K562 (cell line): ENCODE data around the gene ADPRHL1. TPM values are rescaled to one million over a fixed set of nuclear protein-coding genes. Genes with fewer than 3 reads are reported as not detected.

Source experiments
- ATAC-seq: fragments of 200-7000 bp; cut with Tn5 transposase; 3 replicates; pipeline ENCODE4 v1.9.1; 2020; ENCODE audit warnings: moderate library complexity
- BruUV-seq: library from RNA; stranded (reverse); fragments of 400-500 nt; replicated peaks from 2 replicates; lab custom pipeline; 2021; lab: Mats Ljungman, UMichigan
- CTCF ChIA-PET: fragments of 300-600 bp; formaldehyde crosslinking; extraction: SDS; loops from one replicate; lab custom pipeline; 2021; ENCODE audit warnings: low intra/inter-chr PET ratio; lab: Yijun Ruan, JAX
- POLR2A ChIA-PET: fragments of 300-600, 350-650 bp; sonication (Branson Sonifier 250); formaldehyde crosslinking; extraction: SDS; loops from one replicate; lab custom pipeline; 2021; ENCODE audit warnings: antibody characterized with exemption, inconsistent platforms; lab: Yijun Ruan, JAX
- DNase-seq, 4 experiments: peaks; one replicate each; pipeline versions ENCODE4 v3.0.0 to v3.0.0-alpha.2; 2011 to 2018; ENCODE audit warnings: low spot score in 3 of 4, mixed read lengths in 3 of 4; ENCODE audit errors: extremely low read depth in 1 of 4
- FAIRE-seq: peaks from 2 replicates; lab custom pipeline; 2011; peaks lifted over from hg19 to GRCh38; lab: Jason Lieb, UNC
- H2AFZ ChIP-seq: 2 replicates; pipeline ENCODE4 v1.6.0; 2011; ENCODE audit warnings: low read depth, low read length, control low read depth, inconsistent platforms
- H3K27ac ChIP-seq: fragments of 200-600 bp; 3 replicates; pipeline ENCODE4 v1.8.0; 2011; ENCODE audit warnings: low read depth, mild to moderate bottlenecking, control low read depth, inconsistent platforms, low read length, moderate library complexity, mixed read lengths; ENCODE audit errors: extremely low read depth
- H3K27me3 ChIP-seq, 2 experiments: fragments of 300-600 bp in 1 of 2; 2 replicates in 1 of 2; 3 replicates in 1 of 2; pipeline versions ENCODE4 v1.6.0 to v1.8.0; 2011; ENCODE audit warnings: inconsistent platforms in 2 of 2, low read length in 2 of 2, mild to moderate bottlenecking in 1 of 2, mixed read lengths in 1 of 2, moderate library complexity in 1 of 2; ENCODE audit not compliant: control insufficient read depth in 2 of 2, insufficient read depth in 2 of 2
- H3K36me3 ChIP-seq: fragments of 300-600 bp; 3 replicates; pipeline ENCODE4 v1.8.0; 2011; ENCODE audit warnings: mild to moderate bottlenecking, low read length, inconsistent platforms; ENCODE audit not compliant: control insufficient read depth, insufficient read depth
- H3K4me1 ChIP-seq, 2 experiments: fragments of 200-600 bp in 1 of 2; replicated peaks in 1 of 2; 2 replicates in 1 of 2; 3 replicates in 1 of 2; pipeline versions ENCODE4 v1.5.1 to v1.8.0; 2011; ENCODE audit warnings: inconsistent platforms in 2 of 2, low read length in 2 of 2, mild to moderate bottlenecking in 1 of 2, mixed read lengths in 1 of 2, moderate library complexity in 1 of 2; ENCODE audit not compliant: control insufficient read depth in 2 of 2, insufficient read depth in 2 of 2
- H3K4me2 ChIP-seq: 2 replicates; pipeline ENCODE4 v1.6.1; 2011; ENCODE audit warnings: low read length, control low read depth, inconsistent platforms, mixed read lengths; ENCODE audit not compliant: insufficient read depth
- H3K4me3 ChIP-seq: fragments of 200-600 bp; sonication (generic), shearing (Covaris generic); 2 replicates; pipeline ENCODE4 v1.5.1; 2016; ENCODE audit warnings: control low read depth, inconsistent platforms
- H3K79me2 ChIP-seq: fragments of 200-600 bp; 3 replicates; pipeline ENCODE4 v1.8.0; 2011; ENCODE audit warnings: low read length, inconsistent platforms; ENCODE audit not compliant: control insufficient read depth, insufficient read depth
- H3K9ac ChIP-seq, 2 experiments: 2 replicates each; pipeline versions ENCODE4 v1.6.0 to v1.6.1; 2011; ENCODE audit warnings: low read depth in 2 of 2, low read length in 2 of 2, control low read depth in 1 of 2, inconsistent platforms in 1 of 2, mild to moderate bottlenecking in 1 of 2, mixed read lengths in 1 of 2; ENCODE audit not compliant: insufficient read depth in 1 of 2
- H3K9me1 ChIP-seq: one replicate; pipeline ENCODE4 v1.6.0; 2011; ENCODE audit warnings: inconsistent platforms, mild to moderate bottlenecking, low read length, moderate library complexity; ENCODE audit not compliant: control insufficient read depth, insufficient read depth
- H3K9me3 ChIP-seq: replicated peaks from 2 replicates; pipeline ENCODE4 v1.5.1; 2011; ENCODE audit warnings: low read depth, low read length, inconsistent platforms; ENCODE audit not compliant: control insufficient read depth, insufficient read depth
- H4K20me1 ChIP-seq: replicated peaks from 2 replicates; pipeline ENCODE4 v1.6.1; 2011; ENCODE audit warnings: low read length, inconsistent platforms, mixed read lengths; ENCODE audit not compliant: control insufficient read depth, insufficient read depth
- CCNT2 ChIP-seq: IDR thresholded peaks from 2 replicates; pipeline ENCODE4 v1.6.1; 2011; ENCODE audit warnings: borderline replicate concordance, low read depth, mild to moderate bottlenecking, moderate library complexity, mixed read lengths, low read length; ENCODE audit not compliant: insufficient read length; ENCODE audit errors: extremely low read depth
- NR4A1 ChIP-seq, 2 experiments: fragments of 250-450 bp in 1 of 2; fragments of 450-650 bp in 1 of 2; sonication (Bioruptor Pico) in 1 of 2; IDR thresholded peaks; 2 replicates each; pipeline versions ENCODE4 v1.4.0 to v1.6.1; 2016 to 2020; ENCODE audit warnings: mild to moderate bottlenecking in 2 of 2, missing compliant biosample characterization in 1 of 2, missing genetic modification characterization in 1 of 2, moderate library complexity in 1 of 2
- RAD51 ChIP-seq: fragments of 450-650 bp; IDR thresholded peaks from 2 replicates; pipeline ENCODE4 v1.7.1; 2016; ENCODE audit warnings: low read depth, mild to moderate bottlenecking, borderline replicate concordance
- SIX5 ChIP-seq, 2 experiments: IDR thresholded peaks; 2 replicates each; pipeline ENCODE4 v1.6.1; 2011; ENCODE audit warnings: low read length in 2 of 2, borderline replicate concordance in 1 of 2, low read depth in 1 of 2, mild to moderate bottlenecking in 1 of 2, moderate library complexity in 1 of 2; ENCODE audit not compliant: insufficient read depth in 1 of 2
- USF1 ChIP-seq: sonication (generic); formaldehyde crosslinking; IDR thresholded peaks from 2 replicates; pipeline ENCODE4 v1.9.0; 2022; ENCODE audit warnings: mild to moderate bottlenecking, missing genetic modification reagents
- ZNF121 ChIP-seq: sonication (generic); formaldehyde crosslinking; conservative IDR thresholded peaks from 2 replicates; pipeline ENCODE4 v1.8.0; 2022; ENCODE audit warnings: missing genetic modification reagents
- ZNF146 ChIP-seq: IDR thresholded peaks from one replicate; pipeline ENCODE4 v1.6.1; 2018; ENCODE audit warnings: missing compliant biosample characterization; ENCODE audit not compliant: unreplicated experiment
- ZNF507 ChIP-seq: conservative IDR thresholded peaks from 2 replicates; pipeline ENCODE4 v1.6.1; 2017; ENCODE audit warnings: missing genetic modification characterization, missing compliant biosample characterization
- ZNF561 ChIP-seq: fragments of 450-650 bp; formaldehyde crosslinking; conservative IDR thresholded peaks from 2 replicates; pipeline ENCODE4 v1.4.0; 2020; ENCODE audit warnings: mild to moderate bottlenecking, moderate library complexity
- WGBS: fragments of 100-300 bp; shearing (Covaris generic); methylation state at CpG from one replicate; pipeline ENCODE4 v1.1.6; 2016; ENCODE audit warnings: low coverage, mixed read lengths; ENCODE audit not compliant: insufficient coverage; ENCODE audit errors: missing lambda C conversion rate; 5-methylcytosine and 5-hydroxymethylcytosine counted together
- in situ Hi-C: fragments of 300-500 bp; cut with MboI; formaldehyde crosslinking; loops from 4 replicates; pipeline ENCODE4 v1.15.0; 2018; ENCODE audit warnings: inconsistent platforms, mixed read lengths
- intact Hi-C: fragments of 100-400 bp; cut with micrococcal nuclease; formaldehyde crosslinking; loops from 2 replicates; pipeline ENCODE4 v1.14.2; 2022
- polyA plus RNA-seq, 8 experiments: library from polyadenylated mRNA; depleted of rRNA in 4 of 8; stranded (reverse) in 5 of 8; unstranded in 3 of 8; fragments of >200 nt; fragmentation: Nextera tagmentation in 2 of 8; fragmentation: Illumina TruSeq in 1 of 8; extraction: Ambion mirVana in 2 of 8; extraction: Trizol in 1 of 8; gene quantifications; 2 replicates each; pipeline versions ENCODE4 v1.2.1 to v1.2.3, GENCODE V29; 2011 to 2014; ENCODE audit warnings: inconsistent platforms in 1 of 8, missing spikeins in 1 of 8
- total RNA-seq, 7 experiments: library from RNA; depleted of rRNA in 6 of 7; stranded (reverse); fragments of >200 nt in 6 of 7; fragmentation: Illumina TruSeq in 2 of 7; extraction: Trizol in 2 of 7; gene quantifications; 2 replicates each; pipeline versions ENCODE4 v1.2.1 to v1.2.3, GENCODE V29; 2011 to 2021; ENCODE audit warnings: low replicate concordance in 1 of 7
- TF ChIP-seq, protein P1 (sequence below): sonication (generic); formaldehyde crosslinking; IDR thresholded peaks from 2 replicates; pipeline ENCODE4 v1.5.0; 2020; ENCODE audit warnings: missing genetic modification reagents
- TF ChIP-seq, protein P2 (sequence below): fragments of 450-650 bp; formaldehyde crosslinking; IDR thresholded peaks from 2 replicates; pipeline ENCODE4 v1.4.0; 2020; ENCODE audit warnings: mild to moderate bottlenecking, mixed read lengths
- TF ChIP-seq, protein P3 (sequence below): sonication (generic); formaldehyde crosslinking; IDR thresholded peaks from 2 replicates; pipeline ENCODE4 v1.4.0; 2020; ENCODE audit warnings: mild to moderate bottlenecking, missing genetic modification reagents

ADPRHL1 gene
- total and polyA plus RNA-seq, 9 of the 15 experiments (the other 6 are each of a cell fraction or from before 2014, with no cell fraction given) = 0.06 to 0.76 (median 0.37) TPM; not detected in 1

DNA sequence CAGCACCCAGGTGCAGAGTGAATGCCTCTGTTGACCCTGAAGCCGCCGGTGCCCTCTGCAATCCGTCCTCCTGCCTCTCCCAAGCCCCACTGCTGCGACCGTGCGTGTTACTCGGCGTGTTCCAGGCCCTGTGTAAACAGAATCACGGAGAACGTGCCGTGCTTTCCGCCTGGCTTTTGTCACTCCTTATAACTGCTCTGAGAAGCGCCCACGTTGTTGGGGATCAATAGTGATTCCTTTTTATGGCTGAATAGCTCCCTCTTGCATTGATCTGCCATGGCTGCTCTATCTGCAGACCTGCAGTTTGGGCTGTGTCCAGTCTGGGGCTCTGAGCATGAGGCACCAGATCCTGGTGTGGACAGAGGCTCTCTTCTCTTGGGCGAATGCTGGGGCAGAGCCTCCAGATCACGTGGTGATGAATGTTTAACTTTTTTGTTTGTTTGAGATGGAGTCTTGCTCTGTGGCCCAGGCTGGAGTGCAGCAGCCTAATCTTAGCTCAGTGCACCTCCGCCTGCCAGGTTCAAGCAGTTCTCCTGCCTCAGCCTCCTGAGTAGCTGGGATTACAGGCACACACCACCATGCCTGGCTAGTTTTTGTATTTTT is 15.8 kb downstream of the ADPRHL1 start:
- H3K4me2 ChIP-seq = no peak overlapping the region
- no peak overlapping the region for H3K27ac ChIP-seq
- no peak overlapping the region for H3K9ac ChIP-seq
- CTCF ChIA-PET = no interaction called here
- intact Hi-C loops = no loop called here
- no TSS peak for BruUV-seq
- no peak for FAIRE-seq
- no peak overlapping the region for H3K4me3 ChIP-seq
- peak; percentile 47; the same call in 2 of the 3 replicates for ATAC-seq
- H3K79me2 ChIP-seq = no peaks in the 10 kb centered on the region
- H3K4me1 ChIP-seq = peaks cover 0 to 4% of the 10 kb centered on the region in 2 experiments; a peak in 1 of 5 replicates
- POLR2A ChIA-PET = interaction anchor here (1.1 kb wide), 1 partner anchor 56 kb away, joined by 3 read pairs; no protein-coding TSS in a partner anchor
- in situ Hi-C loops = no loop called here
- peaks cover 6 to 14% of the 10 kb centered on the region in 2 experiments; a peak in 3 of 5 replicates for H3K27me3 ChIP-seq
- TF ChIP-seq ZNF507 (tag) (no peak), CCNT2 (no peak), ZNF146 (CRISPR knock-in tag) (no peak), RAD51 (peak; percentile 34; the same call in 1 of the 2 replicates), ZNF561 (CRISPR knock-in tag) (no peak), SIX5 (IDR thresholded peaks at IDR 0.05; ENCODE audit: borderline replicate concordance in 1 of 2, insufficient read depth in 1 of 2, low read depth in 1 of 2, low read length in 2 of 2) (no peak), NR4A1 (CRISPR knock-in tag; IDR thresholded peaks at IDR 0.05) (no peak), NR4A1 (tag; IDR thresholded peaks at IDR 0.05) (no peak), USF1 (0 out of 2 replicates have a peak, but pooled peaks have one; percentile 18), ZNF121 (CRISPR knock-in tag) (0 out of 2 replicates have a peak, but pooled peaks have one; percentile 19)
- TF ChIP-seq, protein P1, sequence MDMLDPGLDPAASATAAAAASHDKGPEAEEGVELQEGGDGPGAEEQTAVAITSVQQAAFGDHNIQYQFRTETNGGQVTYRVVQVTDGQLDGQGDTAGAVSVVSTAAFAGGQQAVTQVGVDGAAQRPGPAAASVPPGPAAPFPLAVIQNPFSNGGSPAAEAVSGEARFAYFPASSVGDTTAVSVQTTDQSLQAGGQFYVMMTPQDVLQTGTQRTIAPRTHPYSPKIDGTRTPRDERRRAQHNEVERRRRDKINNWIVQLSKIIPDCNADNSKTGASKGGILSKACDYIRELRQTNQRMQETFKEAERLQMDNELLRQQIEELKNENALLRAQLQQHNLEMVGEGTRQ (CRISPR knock-in tag) = peak; percentile 26; the same call in 1 of the 2 replicates
- TF ChIP-seq, protein P2, sequence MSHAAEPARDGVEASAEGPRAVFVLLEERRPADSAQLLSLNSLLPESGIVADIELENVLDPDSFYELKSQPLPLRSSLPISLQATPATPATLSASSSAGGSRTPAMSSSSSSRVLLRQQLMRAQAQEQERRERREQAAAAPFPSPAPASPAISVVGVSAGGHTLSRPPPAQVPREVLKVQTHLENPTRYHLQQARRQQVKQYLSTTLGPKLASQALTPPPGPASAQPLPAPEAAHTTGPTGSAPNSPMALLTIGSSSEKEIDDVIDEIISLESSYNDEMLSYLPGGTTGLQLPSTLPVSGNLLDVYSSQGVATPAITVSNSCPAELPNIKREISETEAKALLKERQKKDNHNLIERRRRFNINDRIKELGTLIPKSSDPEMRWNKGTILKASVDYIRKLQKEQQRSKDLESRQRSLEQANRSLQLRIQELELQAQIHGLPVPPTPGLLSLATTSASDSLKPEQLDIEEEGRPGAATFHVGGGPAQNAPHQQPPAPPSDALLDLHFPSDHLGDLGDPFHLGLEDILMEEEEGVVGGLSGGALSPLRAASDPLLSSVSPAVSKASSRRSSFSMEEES (CRISPR knock-in tag) = peak; percentile 51
- TF ChIP-seq, protein P3, sequence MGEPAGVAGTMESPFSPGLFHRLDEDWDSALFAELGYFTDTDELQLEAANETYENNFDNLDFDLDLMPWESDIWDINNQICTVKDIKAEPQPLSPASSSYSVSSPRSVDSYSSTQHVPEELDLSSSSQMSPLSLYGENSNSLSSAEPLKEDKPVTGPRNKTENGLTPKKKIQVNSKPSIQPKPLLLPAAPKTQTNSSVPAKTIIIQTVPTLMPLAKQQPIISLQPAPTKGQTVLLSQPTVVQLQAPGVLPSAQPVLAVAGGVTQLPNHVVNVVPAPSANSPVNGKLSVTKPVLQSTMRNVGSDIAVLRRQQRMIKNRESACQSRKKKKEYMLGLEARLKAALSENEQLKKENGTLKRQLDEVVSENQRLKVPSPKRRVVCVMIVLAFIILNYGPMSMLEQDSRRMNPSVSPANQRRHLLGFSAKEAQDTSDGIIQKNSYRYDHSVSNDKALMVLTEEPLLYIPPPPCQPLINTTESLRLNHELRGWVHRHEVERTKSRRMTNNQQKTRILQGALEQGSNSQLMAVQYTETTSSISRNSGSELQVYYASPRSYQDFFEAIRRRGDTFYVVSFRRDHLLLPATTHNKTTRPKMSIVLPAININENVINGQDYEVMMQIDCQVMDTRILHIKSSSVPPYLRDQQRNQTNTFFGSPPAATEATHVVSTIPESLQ (CRISPR knock-in tag) = no peak
- H2AFZ ChIP-seq = no peak overlapping the region
- 50% methylated on average over 15 of the region's 17 CpGs for WGBS
- no peaks in the 10 kb centered on the region for H3K9me1 ChIP-seq
- no peak for DNase-seq
- H4K20me1 ChIP-seq = no peaks in the 10 kb centered on the region
- no peaks in the 10 kb centered on the region for H3K9me3 ChIP-seq
- no peaks in the 10 kb centered on the region for H3K36me3 ChIP-seq
